SJSA1 (cell line): ENCODE results near the gene PTPN11. TPM values are rescaled to one million over a fixed set of nuclear protein-coding genes. Genes with fewer than 3 reads are reported as not detected.
"Not testable (repeated sequence)": the region's sequence is repeated elsewhere in the genome, so short reads cannot be mapped to it uniquely, and the experiment has no call there.

ENCODE experiments used
- DNase-seq, 2 experiments: peaks; one replicate each; pipeline ENCODE4 v3.0.0-alpha.2; 2015 to 2020; ENCODE audit warnings: low spot score in 2 of 2, low read depth in 1 of 2
- H3K27ac ChIP-seq: fragments of 250-450 bp; sonication (Bioruptor Pico); 2 replicates; pipeline ENCODE4 v1.5.1; 2020; ENCODE audit warnings: mild to moderate bottlenecking, moderate library complexity
- H3K27me3 ChIP-seq: fragments of 250-450 bp; sonication (Bioruptor Pico); replicated peaks from 2 replicates; pipeline ENCODE4 v1.5.1; 2020; ENCODE audit warnings: mild to moderate bottlenecking, moderate library complexity
- H3K36me3 ChIP-seq: fragments of 250-450 bp; sonication (Bioruptor Pico); 2 replicates; pipeline ENCODE4 v1.5.1; 2020; ENCODE audit warnings: mild to moderate bottlenecking
- H3K4me1 ChIP-seq: fragments of 250-450 bp; sonication (Bioruptor Pico); replicated peaks from 2 replicates; pipeline ENCODE4 v1.6.1; 2021; ENCODE audit warnings: mild to moderate bottlenecking
- H3K4me3 ChIP-seq: fragments of 250-450 bp; sonication (Bioruptor Pico); 2 replicates; pipeline ENCODE4 v1.5.1; 2020; ENCODE audit warnings: mild to moderate bottlenecking
- H3K9me3 ChIP-seq: fragments of 250-450 bp; sonication (Bioruptor Pico); replicated peaks from 2 replicates; pipeline ENCODE4 v1.5.1; 2020; ENCODE audit warnings: mild to moderate bottlenecking
- total RNA-seq: library from RNA; depleted of rRNA; stranded (reverse); fragments of >200 nt; shearing (Covaris generic); gene quantifications from 2 replicates; pipeline ENCODE4 v1.2.3, GENCODE V29; 2014

PTPN11 gene
- total RNA-seq, 1 experiment from 2014 or later: 88.8 TPM

GRCh38 chr12:112519841-112520340, 101.1 kb downstream of the PTPN11 start:
- H3K4me1 ChIP-seq, H3K4me3 ChIP-seq, H3K27ac ChIP-seq, H3K36me3 ChIP-seq: not testable (repeated sequence)
- peak; percentile 42 to 88 for DNase-seq
- Histone ChIP-seq H3K9me3 (peaks cover 40% of the 10 kb centered on the region), H3K27me3 (peaks cover 48% of the 10 kb centered on the region)

- no peaks in the 10 kb centered on the region for H3K36me3 ChIP-seq
- H3K27me3 ChIP-seq: peaks cover 44% of the 10 kb centered on the region
- H3K4me1 ChIP-seq: no peaks in the 10 kb centered on the region
- H3K9me3 ChIP-seq: peaks cover 37% of the 10 kb centered on the region
- DNase-seq: peak; percentile 59 to 75
- H3K4me3 ChIP-seq: no peak overlapping the region
- H3K27ac ChIP-seq: no peak overlapping the region
Measured at GRCh38 chr12:112523856-112524255, 105.1 kb downstream of the PTPN11 start.

GRCh38 chr12:112524269-112524668, 105.5 kb downstream of the PTPN11 start:
- Histone ChIP-seq H3K9me3 (peaks cover 37% of the 10 kb centered on the region), H3K4me1 (no peaks in the 10 kb centered on the region), H3K36me3 (no peaks in the 10 kb centered on the region), H3K27me3 (peaks cover 42% of the 10 kb centered on the region), H3K27ac (no peak overlapping the region), H3K4me3 (no peak overlapping the region)
- peak in 1 of 2 experiments; percentile 58 for DNase-seq

- peak; percentile 73 to 92 for DNase-seq
- Histone ChIP-seq H3K36me3 (no peaks in the 10 kb centered on the region), H3K4me1 (no peaks in the 10 kb centered on the region), H3K9me3 (peaks cover 37% of the 10 kb centered on the region), H3K4me3 (no peak overlapping the region), H3K27me3 (peaks cover 42% of the 10 kb centered on the region), H3K27ac (no peak overlapping the region)
Measured at GRCh38 chr12:112524676-112525425, 106.1 kb downstream of the PTPN11 start.

- peaks cover 35% of the 10 kb centered on the region for H3K9me3 ChIP-seq
Measured at GRCh38 chr12:112525426-112525809, 106.7 kb downstream of the PTPN11 start.

GRCh38 chr12:112527082-112527481, 108.3 kb downstream of the PTPN11 start:
- Histone ChIP-seq H3K4me3 (no peak overlapping the region), H3K9me3 (peaks cover 39% of the 10 kb centered on the region), H3K4me1 (no peaks in the 10 kb centered on the region), H3K36me3 (no peaks in the 10 kb centered on the region), H3K27me3 (peaks cover 29% of the 10 kb centered on the region), H3K27ac (no peak overlapping the region)
- DNase-seq: peak in 1 of 2 experiments; percentile 72

More at GRCh38 chr12:112525426-112525809, 106.7 kb downstream of the PTPN11 start:
- H3K27me3 ChIP-seq: peaks cover 40% of the 10 kb centered on the region
- H3K4me3 ChIP-seq: no peak overlapping the region
- H3K36me3 ChIP-seq: no peaks in the 10 kb centered on the region
- no peak for DNase-seq
- H3K27ac ChIP-seq: no peak overlapping the region
- no peaks in the 10 kb centered on the region for H3K4me1 ChIP-seq

GRCh38 chr12:112527501-112527900, 108.8 kb downstream of the PTPN11 start:
- Histone ChIP-seq H3K4me1 (no peaks in the 10 kb centered on the region), H3K36me3 (no peaks in the 10 kb centered on the region), H3K9me3 (peaks cover 42% of the 10 kb centered on the region), H3K27me3 (peaks cover 27% of the 10 kb centered on the region), H3K27ac (no peak overlapping the region), H3K4me3 (no peak overlapping the region)
- peak; percentile 60 to 83 for DNase-seq

- peak; percentile 57 to 73 for DNase-seq
- Histone ChIP-seq H3K27ac (no peak overlapping the region), H3K27me3 (peaks cover 20% of the 10 kb centered on the region), H3K4me1 (no peaks in the 10 kb centered on the region), H3K36me3 (no peaks in the 10 kb centered on the region), H3K4me3 (no peak overlapping the region), H3K9me3 (peaks cover 45% of the 10 kb centered on the region)
Measured at GRCh38 chr12:112528521-112528920, 109.8 kb downstream of the PTPN11 start.

GRCh38 chr12:112530941-112531340, 112.2 kb downstream of the PTPN11 start:
- H3K36me3 ChIP-seq: no peaks in the 10 kb centered on the region
- H3K4me3 ChIP-seq: no peak overlapping the region
- peak; percentile 62 to 63 for DNase-seq
- peaks cover 7% of the 10 kb centered on the region for H3K27me3 ChIP-seq
- H3K4me1 ChIP-seq: no peaks in the 10 kb centered on the region
- H3K9me3 ChIP-seq: peaks cover 51% of the 10 kb centered on the region
- H3K27ac ChIP-seq: no peak overlapping the region

- DNase-seq: peak; percentile 52 to 63
- H3K27me3 ChIP-seq: no peaks in the 10 kb centered on the region; the same call in none of the 2 replicates
- H3K9me3 ChIP-seq: peaks cover 47% of the 10 kb centered on the region
Measured at GRCh38 chr12:112532106-112532505, 113.4 kb downstream of the PTPN11 start.

GRCh38 chr12:112533528-112533927, 114.8 kb downstream of the PTPN11 start:
- DNase-seq: peak; percentile 61 to 84
- H3K27ac ChIP-seq: no peak overlapping the region
- no peaks in the 10 kb centered on the region; the same call in 1 of the 2 replicates for H3K27me3 ChIP-seq
- no peak overlapping the region for H3K4me3 ChIP-seq
- H3K36me3 ChIP-seq: no peaks in the 10 kb centered on the region
- peaks cover 11% of the 10 kb centered on the region for H3K4me1 ChIP-seq
- peaks cover 41% of the 10 kb centered on the region for H3K9me3 ChIP-seq

More at GRCh38 chr12:112532106-112532505, 113.4 kb downstream of the PTPN11 start:
- Histone ChIP-seq H3K36me3 (no peaks in the 10 kb centered on the region), H3K4me3 (no peak overlapping the region), H3K4me1 (no peaks in the 10 kb centered on the region), H3K27ac (no peak overlapping the region)

GRCh38 chr12:112535017-112535416, 116.3 kb downstream of the PTPN11 start:
- Histone ChIP-seq H3K27ac (no peak overlapping the region), H3K27me3 (no peaks in the 10 kb centered on the region; the same call in 1 of the 2 replicates), H3K4me1 (peaks cover 13% of the 10 kb centered on the region), H3K36me3 (no peaks in the 10 kb centered on the region), H3K4me3 (no peak overlapping the region), H3K9me3 (peaks cover 43% of the 10 kb centered on the region)
- DNase-seq: peak; percentile 55 to 88

GRCh38 chr12:112535637-112536366, 117.1 kb downstream of the PTPN11 start:
- H3K36me3 ChIP-seq: no peaks in the 10 kb centered on the region
- no peak overlapping the region for H3K4me3 ChIP-seq
- no peaks in the 10 kb centered on the region; the same call in 1 of the 2 replicates for H3K27me3 ChIP-seq
- H3K4me1 ChIP-seq: peaks cover 13% of the 10 kb centered on the region
- no peak overlapping the region for H3K27ac ChIP-seq
- peak in 1 of 2 experiments; percentile 59 for DNase-seq
- peaks cover 47% of the 10 kb centered on the region for H3K9me3 ChIP-seq

- peaks cover 44% of the 10 kb centered on the region for H3K9me3 ChIP-seq
- DNase-seq: peak; percentile 62 to 83
- no peaks in the 10 kb centered on the region for H3K27me3 ChIP-seq
- no peak overlapping the region for H3K27ac ChIP-seq
- no peak overlapping the region for H3K4me3 ChIP-seq
- peaks cover 13% of the 10 kb centered on the region for H3K4me1 ChIP-seq
- H3K36me3 ChIP-seq: no peaks in the 10 kb centered on the region
Measured at GRCh38 chr12:112536367-112536730, 117.6 kb downstream of the PTPN11 start.
